ENCODE results near the gene SELENOK. TPM values are rescaled to one million over a fixed set of nuclear protein-coding genes. Genes with fewer than 3 reads are reported as not detected.

SELENOK gene
- total and polyA plus RNA-seq, 2 of the 4 experiments (the other 2 are of a cell fraction) = 35.5 to 37.1 TPM

GRCh38 chr3:53891497-53892285, at the start of gene SELENOK (continued):
- TF ChIP-seq CEBPB (IDR thresholded peaks at IDR 0.05; ENCODE audit: low read depth, low read length) = no peak
- no peak for TF ChIP-seq USF2 (IDR thresholded peaks at IDR 0.05; ENCODE audit: low read depth, low read length)
- no peak for TF ChIP-seq FOS (IDR thresholded peaks at IDR 0.05; ENCODE audit: low read depth, low read length)
- peak; percentile 83; the same call in 1 of the 2 replicates for TF ChIP-seq MAZ (IDR thresholded peaks at IDR 0.05; ENCODE audit: borderline replicate concordance, low read depth, low read length)

GRCh38 chr3:53941184-53941583, 49.5 kb upstream of the SELENOK start:
- no peak overlapping the region for H3K27ac ChIP-seq (ENCODE audit: insufficient read depth, low read length)
- WGBS, 2 experiments (ENCODE audit: extremely low coverage in 2 of 2, insufficient read length in 1 of 2) = no CpG with 5 or more reads among the region's 6 CpGs
- TF ChIP-seq CEBPB (IDR thresholded peaks at IDR 0.05; ENCODE audit: low read depth, low read length) (no peak), RFX5 (IDR thresholded peaks at IDR 0.05; ENCODE audit: low read depth, low read length) (no peak), FOS (IDR thresholded peaks at IDR 0.05; ENCODE audit: low read depth, low read length) (no peak), MAZ (IDR thresholded peaks at IDR 0.05; ENCODE audit: borderline replicate concordance, low read depth, low read length) (no peak), SMC3 (IDR thresholded peaks at IDR 0.05; ENCODE audit: low read depth, low read length) (no peak), RAD21 (IDR thresholded peaks at IDR 0.05; ENCODE audit: low read length) (no peak), CHD1 (IDR thresholded peaks at IDR 0.05; ENCODE audit: low read depth, low read length) (no peak), NFE2L2 (IDR thresholded peaks at IDR 0.05; ENCODE audit: low read depth, low read length) (no peak), CTCF (conservative IDR thresholded peaks at IDR 0.05; ENCODE audit: low read depth, low read length) (no peak), MXI1 (IDR thresholded peaks at IDR 0.05; ENCODE audit: borderline replicate concordance, low read depth, low read length) (no peak), RCOR1 (IDR thresholded peaks at IDR 0.05; ENCODE audit: insufficient replicate concordance, low read length) (no peak), USF2 (IDR thresholded peaks at IDR 0.05; ENCODE audit: low read depth, low read length) (no peak)

More at GRCh38 chr3:53941184-53941583, 49.5 kb upstream of the SELENOK start:
- intact Hi-C loops (cut with micrococcal nuclease) = no loop called here
- Histone ChIP-seq H2BK120ac (ENCODE audit: low read depth, low read length) (no peak overlapping the region), H3K18ac (ENCODE audit: low read depth, low read length) (no peak overlapping the region), H2BK5ac (ENCODE audit: low read depth, low read length, poor library complexity, severe bottlenecking) (no peak overlapping the region), H2BK20ac (ENCODE audit: low read depth, low read length) (no peak overlapping the region), H3K4me1 (ENCODE audit: control insufficient read depth, insufficient read depth, low read length) (no peaks in the 10 kb centered on the region), H4K8ac (ENCODE audit: low read depth in 2 of 2, low read length in 2 of 2) (no peak overlapping the region), H3K56ac (ENCODE audit: extremely low read depth, insufficient read depth, low read length) (no peak overlapping the region), H4K91ac (ENCODE audit: insufficient read depth, low read depth, low read length) (no peak overlapping the region), H3K23ac (ENCODE audit: low read depth, low read length) (no peak overlapping the region), H2BK15ac (ENCODE audit: low read depth, low read length) (no peak overlapping the region), H4K20me1 (ENCODE audit: insufficient read depth, low read length) (no peaks in the 10 kb centered on the region), H3K14ac (replicated peaks; ENCODE audit: low read depth, low read length) (no peak overlapping the region), H3K9me3 (ENCODE audit: control insufficient read depth, insufficient read depth, low read length) (no peaks in the 10 kb centered on the region), H3K4me3 (ENCODE audit: insufficient read depth, low read depth, low read length) (no peak overlapping the region), H3K9me1 (ENCODE audit: insufficient read depth, low read length) (no peaks in the 10 kb centered on the region), H3K27me3 (ENCODE audit: control insufficient read depth, insufficient read depth, low read length) (no peaks in the 10 kb centered on the region), H3K36me3 (ENCODE audit: control insufficient read depth, insufficient read depth, low read length) (no peaks in the 10 kb centered on the region), H3K4me2 (ENCODE audit: low read depth, low read length) (no peak overlapping the region), H2AK9ac (replicated peaks; ENCODE audit: low read depth, low read length, poor library complexity) (no peak overlapping the region), H4K5ac (ENCODE audit: low read depth, low read length) (no peak overlapping the region), H2AK5ac (ENCODE audit: low read depth, low read length) (no peak overlapping the region), H3K9ac (ENCODE audit: low read depth, low read length) (no peak overlapping the region), H3K4ac (ENCODE audit: low read depth, low read length) (no peak overlapping the region), H3K79me1 (ENCODE audit: low read depth in 1 of 2, low read length in 2 of 2) (no peaks in the 10 kb centered on the region), H2AFZ (replicated peaks; ENCODE audit: low read length, poor library complexity) (no peak overlapping the region)
- CTCF ChIA-PET = no interaction called here
- ATAC-seq (ENCODE audit: low read depth) = no peak
- POLR2A ChIA-PET (ENCODE audit: unreplicated experiment) = interaction anchor here (0.6 kb wide), 1 partner anchor 876 kb away, joined by 3 read pairs; no protein-coding TSS in a partner anchor
- no TSS peak for BruUV-seq (replicated peaks)
- dilution Hi-C loops (cut with HindIII; ENCODE audit: low sequenced_read_pairs, unreplicated experiment) = no loop called here
- in situ Hi-C loops (cut with MboI; ENCODE audit: low sequenced_read_pairs) = no loop called here
- peak; percentile 47 for DNase-seq

All from IMR-90 (cell line).